RKO (cell line): ENCODE data around the gene TFAP2E.

Experiments used
- DNase-seq: peaks from one replicate; pipeline ENCODE4 v3.0.0-alpha.2; 2016; ENCODE audit warnings: low spot score

The TFAP2E gene

DNA sequence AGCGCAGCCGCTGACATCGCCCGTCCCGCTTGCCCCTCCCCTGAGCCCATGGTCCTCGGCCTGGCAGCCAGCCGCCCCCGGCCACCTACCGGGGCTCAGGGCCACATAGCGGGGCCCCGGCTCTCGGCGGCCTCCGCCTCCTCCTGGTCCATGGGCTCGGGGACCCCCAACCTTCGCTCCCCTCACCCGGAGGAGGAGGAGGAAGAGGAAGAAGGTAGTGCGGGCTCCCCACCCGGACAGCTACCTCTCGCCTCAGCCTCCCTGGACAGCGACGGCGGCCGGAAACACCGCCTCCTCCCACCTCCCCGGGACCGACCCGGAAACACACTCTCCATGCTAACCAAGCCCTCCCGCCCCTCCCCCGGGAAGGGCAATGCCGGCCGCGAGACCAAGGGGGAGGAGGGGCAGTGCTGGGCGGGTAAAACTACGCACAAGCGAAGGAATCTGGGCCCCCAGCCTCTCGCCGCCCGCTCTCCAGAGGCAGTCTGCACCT, 15.9 kb upstream of the TFAP2E start, which contains the start of gene KIAA0319L:
Gene KIAA0319L (minus strand): TSS at position 286 of the 493 bp plus-strand sequence. CDS start 2,912 bp downstream, outside the sequence.
- DNase-seq = peak; percentile 77

DNA sequence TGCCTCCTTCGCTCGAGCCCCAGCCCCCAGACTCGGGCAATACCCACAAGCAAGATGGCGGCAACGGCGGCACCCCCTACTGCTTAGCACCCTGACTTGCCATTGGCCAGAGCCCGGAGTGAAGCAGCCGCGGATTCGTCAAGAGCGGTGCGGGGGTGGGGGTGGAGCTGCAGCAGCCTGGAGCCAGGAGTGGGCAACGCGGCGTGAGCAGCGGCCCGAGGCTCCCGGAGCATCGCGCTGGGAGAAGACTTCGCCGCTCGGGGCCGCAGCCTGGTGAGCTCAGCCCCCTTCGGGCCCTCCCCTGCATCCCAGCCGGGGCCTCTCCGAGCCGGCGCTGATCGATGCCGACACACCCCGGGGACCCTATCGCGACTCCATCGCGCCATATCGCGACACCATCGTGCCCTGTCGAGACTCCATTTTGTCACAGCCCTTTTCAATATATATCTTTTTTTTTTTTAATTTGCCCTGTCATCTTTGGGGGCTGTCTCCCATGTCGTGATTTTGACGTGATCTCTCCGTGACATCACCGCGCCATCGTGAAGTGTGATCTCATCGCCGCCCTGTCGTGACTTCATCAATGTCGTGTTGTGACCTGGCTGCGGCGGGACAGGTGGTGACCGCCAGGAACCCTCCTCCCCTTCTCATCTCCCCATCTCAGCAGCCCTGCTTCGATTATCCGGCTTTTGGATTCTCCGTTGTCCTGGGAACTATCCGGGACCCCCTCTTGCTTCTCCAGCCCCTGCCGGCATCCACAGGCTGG, 15.3 kb upstream of the TFAP2E start, which contains the start of gene NCDN:
Gene NCDN (plus strand): TSS at position 189 of the 763 bp plus-strand sequence. CDS start 392 bp downstream, at position 581.
- DNase-seq = peak; percentile 98

DNA sequence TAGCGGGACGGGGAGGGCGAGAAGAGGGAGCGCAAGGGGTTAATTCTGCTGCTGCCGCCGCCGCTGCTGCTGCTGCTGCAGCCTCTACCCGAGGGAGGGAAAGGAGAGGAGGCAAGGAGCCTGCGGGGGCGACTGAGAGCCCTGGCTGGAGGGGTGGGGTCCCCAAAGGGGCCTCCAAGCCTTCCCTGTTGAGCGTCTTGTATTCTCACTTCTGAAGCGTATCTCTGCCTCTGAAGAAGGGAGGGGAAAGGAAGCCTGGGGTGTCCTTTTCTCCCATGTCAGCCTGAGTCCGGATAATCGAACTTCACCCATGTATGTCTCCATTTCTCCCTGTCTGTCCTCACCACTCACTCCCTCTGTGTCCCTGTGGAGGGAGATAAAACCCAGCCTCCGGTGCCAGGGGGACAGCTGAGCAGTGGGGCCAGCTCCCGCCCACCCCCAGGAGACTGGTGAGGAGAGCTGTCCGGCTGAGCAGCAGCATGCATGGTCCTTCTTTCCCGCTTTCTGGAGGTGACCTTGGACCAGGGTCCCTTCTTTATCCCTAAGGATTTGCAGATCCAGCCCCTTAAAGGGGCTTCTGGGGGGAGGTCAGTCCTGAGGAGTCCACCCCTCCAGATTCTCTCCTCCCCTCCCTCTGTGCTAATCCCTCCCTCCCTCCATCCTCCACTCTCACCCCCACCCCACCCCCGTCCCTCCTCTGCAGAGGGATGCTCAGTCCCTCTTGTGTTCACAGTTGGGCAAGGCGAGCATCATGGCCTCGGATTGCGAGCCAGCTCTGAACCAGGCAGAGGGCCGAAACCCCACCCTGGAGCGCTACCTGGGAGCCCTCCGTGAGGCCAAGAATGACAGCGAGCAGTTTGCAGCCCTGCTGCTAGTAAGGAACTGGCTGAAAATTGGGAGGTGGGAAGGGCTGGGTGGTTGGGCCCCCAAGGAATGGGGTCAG, 14.5 kb upstream of the TFAP2E start:
- peak; percentile 38 for DNase-seq

GRCh38 chr1:35559317-35559944, 13.7 kb upstream of the TFAP2E start:
- DNase-seq = no peak

DNA sequence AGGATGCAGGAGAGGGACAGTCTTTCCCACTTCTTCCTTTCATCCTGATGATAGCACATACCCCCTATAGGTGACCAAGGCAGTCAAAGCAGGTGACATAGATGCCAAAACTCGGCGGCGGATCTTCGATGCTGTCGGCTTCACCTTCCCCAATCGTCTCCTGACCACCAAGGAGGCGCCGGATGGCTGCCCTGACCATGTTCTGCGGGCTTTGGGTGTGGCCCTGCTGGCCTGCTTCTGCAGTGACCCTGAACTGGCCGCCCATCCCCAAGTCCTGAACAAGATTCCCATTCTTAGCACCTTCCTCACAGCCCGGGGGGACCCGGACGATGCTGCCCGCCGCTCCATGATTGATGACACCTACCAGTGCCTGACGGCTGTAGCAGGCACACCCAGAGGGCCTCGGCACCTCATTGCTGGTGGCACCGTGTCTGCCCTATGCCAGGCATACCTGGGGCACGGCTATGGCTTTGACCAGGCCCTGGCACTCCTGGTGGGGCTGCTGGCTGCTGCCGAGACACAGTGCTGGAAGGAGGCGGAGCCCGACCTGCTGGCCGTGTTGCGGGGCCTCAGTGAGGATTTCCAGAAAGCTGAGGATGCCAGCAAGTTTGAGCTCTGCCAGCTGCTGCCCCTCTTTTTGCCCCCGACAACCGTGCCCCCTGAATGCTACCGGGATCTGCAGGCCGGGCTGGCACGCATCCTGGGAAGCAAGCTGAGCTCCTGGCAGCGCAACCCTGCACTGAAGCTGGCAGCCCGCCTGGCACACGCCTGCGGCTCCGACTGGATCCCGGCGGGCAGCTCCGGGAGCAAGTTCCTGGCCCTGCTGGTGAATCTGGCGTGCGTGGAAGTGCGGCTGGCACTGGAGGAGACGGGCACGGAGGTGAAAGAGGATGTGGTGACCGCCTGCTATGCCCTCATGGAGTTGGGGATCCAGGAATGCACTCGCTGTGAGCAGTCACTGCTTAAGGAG, 12.6 kb upstream of the TFAP2E start:
- DNase-seq = no peak

DNA sequence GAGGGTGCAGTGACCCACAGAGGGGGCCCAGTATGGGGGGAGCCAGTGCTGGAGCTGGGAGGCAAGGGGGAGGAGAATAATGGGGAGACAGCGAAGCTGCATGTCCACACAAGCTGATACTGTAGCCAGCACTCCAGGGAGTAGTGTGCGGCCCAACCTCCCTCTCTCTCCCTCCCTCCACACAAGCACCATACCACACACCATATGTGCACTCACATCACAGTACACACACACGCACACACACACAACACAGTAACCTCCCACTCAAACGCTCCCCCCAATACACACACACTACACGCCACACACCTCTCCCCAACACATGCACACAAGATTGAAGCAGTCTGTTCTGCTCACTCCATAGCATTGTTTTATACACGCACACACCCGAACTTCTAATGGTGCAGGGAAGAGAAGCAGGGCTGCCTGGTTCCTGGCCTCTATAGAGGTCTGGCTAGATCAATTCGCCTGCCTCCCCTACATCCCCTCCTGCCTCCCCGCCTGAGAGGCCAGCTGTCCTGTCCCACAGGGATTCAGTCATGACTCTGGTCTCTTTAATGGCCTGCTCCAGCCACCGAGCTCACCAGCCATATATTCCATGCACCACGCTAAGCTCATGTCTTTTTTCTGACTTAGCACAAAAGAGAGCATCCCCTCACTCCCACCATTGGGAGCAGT, 11.7 kb upstream of the TFAP2E start:
- DNase-seq = no peak

- no peak for DNase-seq
Observed at GRCh38 chr1:35561972-35562680, 11.0 kb upstream of the TFAP2E start.

DNA sequence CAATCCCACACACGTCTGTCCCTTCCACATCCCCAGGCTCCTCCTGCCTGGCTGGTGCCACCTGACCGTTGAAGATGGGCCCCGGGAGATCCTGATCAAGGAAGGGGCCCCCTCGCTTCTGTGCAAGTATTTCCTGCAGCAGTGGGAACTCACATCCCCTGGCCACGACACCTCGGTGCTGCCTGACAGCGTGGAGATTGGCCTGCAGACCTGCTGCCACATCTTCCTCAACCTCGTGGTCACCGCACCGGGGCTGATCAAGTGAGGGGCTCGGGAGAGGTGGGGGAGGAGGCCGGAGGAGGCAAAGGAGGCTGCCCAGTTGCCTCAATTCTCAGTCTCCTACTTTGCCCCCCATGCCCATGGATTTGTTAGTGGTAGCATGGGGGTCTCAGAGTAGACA, 9.9 kb upstream of the TFAP2E start:
- no peak for DNase-seq

GRCh38 chr1:35564037-35564883, 8.9 kb upstream of the TFAP2E start:
- peak; percentile 81 for DNase-seq

DNA sequence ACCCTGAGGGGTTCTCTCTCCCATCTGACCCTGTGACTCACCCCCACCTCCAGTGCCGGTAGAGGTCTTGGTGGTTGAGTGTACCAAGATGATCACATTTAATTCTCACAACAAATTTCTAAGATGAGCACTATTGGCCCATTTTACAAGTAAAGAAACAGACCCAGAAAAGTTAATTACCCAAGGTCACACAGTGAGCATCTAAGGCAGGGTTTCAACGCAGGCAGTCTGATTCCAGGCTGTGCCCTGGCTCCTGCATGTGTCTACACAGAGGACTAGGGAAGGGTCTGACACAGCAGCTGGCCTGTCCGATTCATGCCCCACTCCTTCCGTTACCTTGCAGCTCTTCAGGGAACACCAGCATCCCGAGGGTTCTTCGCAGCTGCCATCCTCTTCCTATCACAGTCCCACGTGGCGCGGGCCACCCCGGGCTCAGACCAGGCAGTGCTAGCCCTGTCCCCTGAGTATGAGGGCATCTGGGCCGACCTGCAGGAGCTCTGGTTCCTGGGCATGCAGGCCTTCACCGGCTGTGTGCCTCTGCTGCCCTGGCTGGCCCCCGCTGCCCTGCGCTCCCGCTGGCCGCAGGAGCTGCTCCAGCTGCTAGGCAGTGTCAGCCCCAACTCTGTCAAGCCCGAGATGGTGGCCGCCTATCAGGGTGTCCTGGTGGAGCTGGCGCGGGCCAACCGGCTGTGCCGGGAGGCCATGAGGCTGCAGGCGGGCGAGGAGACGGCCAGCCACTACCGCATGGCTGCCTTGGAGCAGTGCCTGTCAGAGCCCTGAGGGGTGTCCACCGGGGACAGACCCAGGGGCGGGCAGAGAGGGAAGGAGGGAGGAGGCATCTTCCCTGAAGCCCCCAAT, 8.0 kb upstream of the TFAP2E start:
- no peak for DNase-seq

- DNase-seq = no peak
Observed at GRCh38 chr1:35565742-35566133, 7.4 kb upstream of the TFAP2E start.

GRCh38 chr1:35567947-35568558, 5.1 kb upstream of the TFAP2E start:
- DNase-seq = no peak

- DNase-seq = peak; percentile 66
Observed at GRCh38 chr1:35568975-35569395, 4.1 kb upstream of the TFAP2E start.

- no peak for DNase-seq
Observed at GRCh38 chr1:35569936-35570335, 3.2 kb upstream of the TFAP2E start.

DNA sequence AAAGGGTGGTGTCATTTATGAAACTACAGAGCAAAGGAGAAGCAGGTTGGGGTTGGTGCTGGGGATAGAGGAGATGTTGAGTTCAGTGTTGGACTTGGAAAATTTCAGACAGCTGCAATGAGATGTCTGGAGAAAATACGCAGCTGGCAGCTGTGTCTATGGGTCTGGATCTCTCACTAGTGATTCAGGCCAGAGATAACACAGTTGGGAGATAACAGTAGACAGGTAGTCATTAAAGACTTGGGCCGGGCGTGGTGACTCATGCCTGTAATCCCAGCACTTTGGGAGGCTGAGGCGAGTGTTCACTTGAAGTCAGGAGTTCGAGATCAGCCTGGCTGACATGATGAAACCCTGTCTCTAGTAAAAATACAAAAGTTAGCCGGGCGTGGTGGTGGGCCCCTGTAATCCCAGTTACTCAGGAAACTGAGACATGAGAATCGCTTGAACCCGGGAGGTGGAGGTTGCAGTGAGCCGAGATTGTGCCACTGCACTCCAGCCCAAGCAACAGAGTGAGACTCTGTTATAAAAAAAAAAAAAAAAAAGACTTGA, 2.5 kb upstream of the TFAP2E start:
- no peak for DNase-seq

DNA sequence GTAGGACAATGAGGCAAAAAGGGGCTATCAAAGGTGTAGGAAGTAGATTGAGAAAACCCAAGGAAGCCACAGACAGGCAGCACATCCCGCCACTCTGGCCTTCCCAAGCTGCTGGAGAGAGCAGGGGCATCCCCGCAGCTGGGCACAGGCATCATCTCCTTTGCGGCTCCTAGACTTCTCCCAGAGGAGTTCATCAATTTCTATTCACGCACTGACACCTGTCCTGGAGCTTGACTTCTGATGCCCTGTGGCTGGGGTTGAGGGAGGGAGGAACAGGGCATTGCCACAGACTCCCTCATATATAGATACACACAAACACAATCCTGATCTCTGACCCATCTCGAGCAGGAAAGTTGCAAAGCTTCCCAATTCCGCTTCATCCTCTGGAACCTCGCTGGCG, 1.9 kb upstream of the TFAP2E start:
- no peak for DNase-seq

- no peak for DNase-seq
Observed at GRCh38 chr1:35572296-35572695, 818 bp upstream of the TFAP2E start.
